Measurements from ENCODE around the gene HOXA10. TPM values are rescaled to one million over a fixed set of nuclear protein-coding genes. Genes with fewer than 3 reads are reported as not detected.

Gene HOXA10
- polyA plus RNA-seq, 3 donors: 0.09 to 3.2 (median 0.33) TPM

DNA sequence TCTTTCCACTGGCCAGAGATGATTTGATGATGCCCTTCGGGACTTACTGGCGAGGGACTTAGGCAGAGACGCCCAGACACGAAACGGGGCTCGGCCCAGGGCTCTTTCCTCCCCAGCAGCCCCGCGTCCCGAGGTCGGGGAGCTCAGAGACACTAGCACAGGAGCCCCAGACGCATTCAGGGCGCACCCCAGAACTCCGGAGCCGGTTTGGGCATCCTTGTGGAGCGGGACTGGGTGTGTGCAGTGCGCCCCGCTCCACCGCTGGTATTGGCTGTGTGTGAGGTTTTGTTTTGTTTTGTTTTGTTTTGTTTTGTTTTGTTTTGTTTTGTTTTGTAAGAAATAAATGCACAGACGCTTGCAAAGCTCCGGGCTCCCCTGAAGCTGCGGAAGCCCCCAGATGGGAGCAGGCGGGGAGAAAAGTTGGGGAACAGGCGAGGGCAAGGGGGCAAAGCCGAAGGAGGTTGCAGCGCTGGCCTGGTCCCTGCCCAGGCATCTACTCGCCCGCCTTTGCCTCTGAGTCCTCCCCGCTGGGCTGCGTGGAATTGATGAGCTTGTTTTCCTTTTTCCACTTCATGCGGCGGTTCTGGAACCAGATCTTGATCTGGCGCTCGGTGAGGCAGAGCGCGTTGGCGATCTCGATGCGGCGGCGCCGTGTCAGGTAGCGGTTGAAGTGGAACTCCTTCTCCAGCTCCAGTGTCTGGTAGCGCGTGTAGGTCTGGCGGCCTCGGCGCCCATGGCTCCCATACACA is 28.8 kb downstream of the HOXA10 start:
- intact Hi-C loops (cut with micrococcal nuclease): no loop called here
- Histone ChIP-seq H3K4me1 (ENCODE audit: control insufficient read depth in 1 of 2, insufficient read depth in 2 of 2, low read length in 2 of 2) (peaks cover 16 to 22% of the 10 kb centered on the region in 2 donors), H3K9me3 (replicated peaks in 1 of 2; ENCODE audit: control insufficient read depth in 1 of 2, insufficient read depth in 1 of 2, low read length in 2 of 2) (peaks cover 24 to 30% of the 10 kb centered on the region in 2 donors), H3K36me3 (replicated peaks in 1 of 2; ENCODE audit: control insufficient read depth in 1 of 2, insufficient read depth in 2 of 2, low read length in 2 of 2) (no peaks in the 10 kb centered on the region), H3K79me2 (ENCODE audit: insufficient read depth, low read length) (no peaks in the 10 kb centered on the region), H2AFZ (ENCODE audit: insufficient read depth, low read depth, low read length, poor library complexity, severe bottlenecking) (no peak overlapping the region), H3K27ac (ENCODE audit: low read depth in 1 of 2, low read length in 2 of 2) (no peak overlapping the region), H3K4me3 (replicated peaks in 1 of 3; ENCODE audit: low read depth in 2 of 3, low read length in 3 of 3) (no peak overlapping the region), H3K4me2 (replicated peaks; ENCODE audit: extremely low read depth, low read length, poor library complexity, severe bottlenecking) (no peak overlapping the region), H3K9ac (ENCODE audit: insufficient read depth, low read length, poor library complexity, severe bottlenecking) (no peak overlapping the region), H3K27me3 (ENCODE audit: control insufficient read depth in 2 of 2, insufficient read depth in 2 of 2, low read length in 2 of 2) (peaks cover 41 to 76% of the 10 kb centered on the region in 2 donors), H4K20me1 (ENCODE audit: insufficient read depth, low read length) (no peaks in the 10 kb centered on the region)
- Mint-ChIP-seq H3K4me1 (peaks cover 23% of the 10 kb centered on the region), H3K4me3 (peak overlapping the region in 1 of 2 donors; percentile 92), H3K27ac (no peak overlapping the region), H3K27me3 (ENCODE audit: low read depth in 3 of 3) (peaks cover 66 to 82% (median 80%) of the 10 kb centered on the region in 3 donors), H3K36me3 (peaks cover 3 to 16% of the 10 kb centered on the region in 2 donors), H3K9me3 (peaks cover 13 to 49% (median 37%) of the 10 kb centered on the region in 7 donors)
- DNase-seq: no peak
- 87% methylated on average over 43 of the region's 47 CpGs for WGBS (ENCODE audit: insufficient coverage)
- TF ChIP-seq, protein P1, sequence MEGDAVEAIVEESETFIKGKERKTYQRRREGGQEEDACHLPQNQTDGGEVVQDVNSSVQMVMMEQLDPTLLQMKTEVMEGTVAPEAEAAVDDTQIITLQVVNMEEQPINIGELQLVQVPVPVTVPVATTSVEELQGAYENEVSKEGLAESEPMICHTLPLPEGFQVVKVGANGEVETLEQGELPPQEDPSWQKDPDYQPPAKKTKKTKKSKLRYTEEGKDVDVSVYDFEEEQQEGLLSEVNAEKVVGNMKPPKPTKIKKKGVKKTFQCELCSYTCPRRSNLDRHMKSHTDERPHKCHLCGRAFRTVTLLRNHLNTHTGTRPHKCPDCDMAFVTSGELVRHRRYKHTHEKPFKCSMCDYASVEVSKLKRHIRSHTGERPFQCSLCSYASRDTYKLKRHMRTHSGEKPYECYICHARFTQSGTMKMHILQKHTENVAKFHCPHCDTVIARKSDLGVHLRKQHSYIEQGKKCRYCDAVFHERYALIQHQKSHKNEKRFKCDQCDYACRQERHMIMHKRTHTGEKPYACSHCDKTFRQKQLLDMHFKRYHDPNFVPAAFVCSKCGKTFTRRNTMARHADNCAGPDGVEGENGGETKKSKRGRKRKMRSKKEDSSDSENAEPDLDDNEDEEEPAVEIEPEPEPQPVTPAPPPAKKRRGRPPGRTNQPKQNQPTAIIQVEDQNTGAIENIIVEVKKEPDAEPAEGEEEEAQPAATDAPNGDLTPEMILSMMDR (IDR thresholded peaks at IDR 0.05): no peak

DNA sequence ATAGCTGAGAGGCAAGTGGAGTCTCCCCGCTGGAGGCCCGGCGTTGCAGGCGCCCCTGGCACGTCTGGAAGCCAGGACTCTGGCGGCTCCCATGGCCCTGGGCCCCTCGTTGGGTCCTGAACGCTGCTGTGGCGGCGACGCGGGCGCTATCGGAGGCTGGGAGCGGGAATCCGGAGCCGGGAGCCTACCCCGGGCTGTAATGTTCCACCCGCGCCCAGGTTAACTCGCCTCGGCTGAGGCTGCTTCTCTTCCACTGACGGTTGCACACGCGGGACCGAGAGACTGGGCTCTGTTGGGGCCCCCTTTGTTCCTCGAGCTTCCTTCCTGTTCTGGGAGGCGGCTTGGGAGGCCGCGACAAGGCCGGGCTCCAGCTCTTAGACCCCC is 29.3 kb downstream of the HOXA10 start:
- Histone ChIP-seq H3K4me3 (replicated peaks in 1 of 3; ENCODE audit: low read depth in 2 of 3, low read length in 3 of 3) (no peak overlapping the region), H4K20me1 (ENCODE audit: insufficient read depth, low read length) (no peaks in the 10 kb centered on the region), H3K27me3 (ENCODE audit: control insufficient read depth in 2 of 2, insufficient read depth in 2 of 2, low read length in 2 of 2) (peaks cover 36 to 70% of the 10 kb centered on the region in 2 donors), H3K27ac (ENCODE audit: low read depth in 1 of 2, low read length in 2 of 2) (no peak overlapping the region), H3K9ac (ENCODE audit: insufficient read depth, low read length, poor library complexity, severe bottlenecking) (no peak overlapping the region), H3K4me2 (replicated peaks; ENCODE audit: extremely low read depth, low read length, poor library complexity, severe bottlenecking) (no peak overlapping the region), H3K9me3 (replicated peaks in 1 of 2; ENCODE audit: control insufficient read depth in 1 of 2, insufficient read depth in 1 of 2, low read length in 2 of 2) (peaks cover 22 to 30% of the 10 kb centered on the region in 2 donors), H2AFZ (ENCODE audit: insufficient read depth, low read depth, low read length, poor library complexity, severe bottlenecking) (no peak overlapping the region), H3K79me2 (ENCODE audit: insufficient read depth, low read length) (no peaks in the 10 kb centered on the region), H3K36me3 (replicated peaks in 1 of 2; ENCODE audit: control insufficient read depth in 1 of 2, insufficient read depth in 2 of 2, low read length in 2 of 2) (no peaks in the 10 kb centered on the region), H3K4me1 (ENCODE audit: control insufficient read depth in 1 of 2, insufficient read depth in 2 of 2, low read length in 2 of 2) (peaks cover 13 to 18% of the 10 kb centered on the region in 2 donors)
- Mint-ChIP-seq H3K9me3 (peaks cover 13 to 46% (median 35%) of the 10 kb centered on the region in 7 donors), H3K36me3 (peaks cover 3 to 14% of the 10 kb centered on the region in 2 donors), H3K4me1 (peaks cover 21% of the 10 kb centered on the region), H3K27me3 (ENCODE audit: low read depth in 3 of 3) (peaks cover 61 to 76% (median 74%) of the 10 kb centered on the region in 3 donors), H3K27ac (no peak overlapping the region), H3K4me3 (peak overlapping the region in 1 of 2 donors; percentile 92)
- WGBS (ENCODE audit: insufficient coverage): 54% methylated on average over 31 of the region's 31 CpGs
- intact Hi-C loops (cut with micrococcal nuclease): loop anchor here in 1 of 2 donors (5.0 kb wide), 1 partner anchor 282 kb away; the partner anchor contains the start of gene SKAP2
- TF ChIP-seq, protein P1 (IDR thresholded peaks at IDR 0.05): no peak
- no peak for DNase-seq

Data from CD14-positive monocyte (primary cell).